GM21423 (cell line): ENCODE data around the gene MTMR3.
"Not testable (repeated sequence)": the region's sequence is repeated elsewhere in the genome, so short reads cannot be mapped to it uniquely, and the experiment has no call there.

ENCODE experiments used
- ATAC-seq: cut with Tn5 transposase; IDR thresholded peaks from one replicate; pipeline ENCODE4 v1.9.1; 2021; ENCODE audit warnings: mild to moderate bottlenecking, moderate library complexity; ENCODE audit not compliant: unreplicated experiment

The MTMR3 gene

GRCh38 chr22:29954203-29954855 is 71.4 kb downstream of the MTMR3 start:
- ATAC-seq, result no peak

- ATAC-seq, result no peak
Measured at GRCh38 chr22:29956680-29957079, 73.7 kb downstream of the MTMR3 start.

DNA sequence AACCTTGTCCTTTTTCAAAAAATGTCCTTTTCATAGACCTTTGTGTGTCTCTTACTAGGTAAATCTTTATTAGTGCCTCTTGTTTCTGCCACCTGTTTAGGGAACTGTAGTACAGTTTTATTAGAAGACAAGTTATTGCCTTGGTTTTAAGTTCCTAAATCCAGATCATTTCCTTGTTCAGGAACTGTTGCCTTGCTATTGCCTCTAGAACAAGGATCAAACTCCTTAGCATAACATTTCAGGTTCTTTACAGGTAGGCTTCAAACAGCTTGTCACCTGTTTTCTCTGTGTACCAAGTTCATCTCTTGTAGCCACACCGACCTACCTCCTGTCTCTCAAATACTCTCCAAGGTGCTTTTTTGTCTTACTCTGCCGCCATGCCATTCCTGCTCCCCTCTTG is 75.2 kb downstream of the MTMR3 start:
- no peak for ATAC-seq

DNA sequence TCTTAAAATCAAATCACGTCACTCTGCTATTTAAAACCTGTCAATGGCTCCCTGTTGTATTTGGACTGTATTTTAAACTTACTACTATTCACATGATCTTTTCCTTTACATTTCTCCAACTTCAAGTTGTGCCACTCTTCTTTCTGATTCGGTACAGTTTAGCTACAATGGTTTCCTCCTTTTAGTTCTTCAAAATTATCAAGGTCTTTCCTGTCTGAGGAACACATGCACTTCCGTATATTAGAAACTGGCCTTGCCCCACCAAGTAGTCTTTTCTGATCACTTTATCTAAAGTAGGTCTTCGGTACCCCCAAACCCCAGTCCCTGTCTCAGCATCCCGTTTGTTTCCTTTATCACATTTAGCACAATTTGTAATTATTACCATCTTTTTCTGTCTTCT is 81.8 kb downstream of the MTMR3 start:
- ATAC-seq, result no peak

- no peak for ATAC-seq
Measured at GRCh38 chr22:29967461-29967860, 84.5 kb downstream of the MTMR3 start.

- no peak for ATAC-seq
Measured at GRCh38 chr22:29971607-29972006, 88.6 kb downstream of the MTMR3 start.

DNA sequence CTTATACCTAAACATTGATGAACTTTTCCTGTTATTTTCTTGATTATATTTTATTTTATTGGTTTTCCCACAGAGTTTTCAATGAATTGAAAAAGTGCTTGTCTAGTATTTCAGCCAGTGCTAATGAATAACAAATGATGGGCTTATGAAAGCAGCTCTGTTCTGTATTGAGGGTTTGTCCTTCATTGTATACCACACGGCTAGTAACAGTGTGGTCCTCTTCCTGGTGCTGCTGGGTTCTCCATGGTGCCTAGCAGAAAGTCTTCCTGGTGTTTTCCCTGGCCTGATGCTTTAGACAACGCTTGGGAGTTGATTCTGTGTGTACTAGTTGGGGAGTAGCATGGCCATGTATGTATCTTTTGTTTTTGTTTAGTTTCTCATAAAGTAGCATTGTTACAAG is 89.1 kb downstream of the MTMR3 start:
- ATAC-seq, result no peak

DNA sequence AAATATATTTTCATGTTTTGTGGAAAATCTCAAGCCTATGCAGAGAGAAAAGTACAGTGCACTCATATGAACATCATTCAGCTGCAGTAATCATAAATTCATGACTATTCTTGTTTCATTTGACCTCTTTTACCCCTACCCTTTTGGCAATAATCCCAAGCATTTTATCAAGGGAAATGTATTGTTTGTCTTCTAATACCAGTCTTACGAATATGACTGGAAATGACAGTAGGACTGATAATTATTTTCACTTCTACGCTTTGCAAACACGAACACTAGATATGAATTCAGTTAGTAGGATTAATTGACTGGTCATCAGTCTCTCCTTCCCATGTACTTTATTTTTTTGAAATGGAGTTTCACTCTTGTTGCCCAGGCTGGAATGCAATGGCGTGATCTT is 90.3 kb downstream of the MTMR3 start:
- no peak for ATAC-seq

- not testable (repeated sequence) for ATAC-seq
Measured at GRCh38 chr22:29973680-29974079, 90.7 kb downstream of the MTMR3 start.

DNA sequence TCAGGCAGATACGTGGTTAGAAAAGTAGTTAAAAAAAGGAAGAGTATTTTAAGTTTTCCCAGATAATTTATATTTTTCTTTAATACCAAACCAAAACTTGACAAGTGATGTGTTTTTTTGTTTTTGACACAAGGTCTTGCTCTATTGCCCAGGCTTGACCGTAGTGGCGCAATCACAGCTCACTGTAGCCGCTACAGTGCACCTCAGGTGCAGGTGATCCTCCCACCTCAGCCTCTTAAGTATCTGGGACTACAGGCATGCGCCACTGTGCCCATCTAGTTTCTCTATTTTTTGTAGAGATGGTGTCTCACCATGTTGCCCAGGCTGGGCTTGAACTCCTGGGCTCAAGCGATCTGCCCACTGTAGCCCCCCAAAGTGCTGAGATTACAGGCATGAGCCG is 92.5 kb downstream of the MTMR3 start:
- ATAC-seq, result no peak

- ATAC-seq, result no peak
Measured at GRCh38 chr22:29977107-29977506, 94.1 kb downstream of the MTMR3 start.

DNA sequence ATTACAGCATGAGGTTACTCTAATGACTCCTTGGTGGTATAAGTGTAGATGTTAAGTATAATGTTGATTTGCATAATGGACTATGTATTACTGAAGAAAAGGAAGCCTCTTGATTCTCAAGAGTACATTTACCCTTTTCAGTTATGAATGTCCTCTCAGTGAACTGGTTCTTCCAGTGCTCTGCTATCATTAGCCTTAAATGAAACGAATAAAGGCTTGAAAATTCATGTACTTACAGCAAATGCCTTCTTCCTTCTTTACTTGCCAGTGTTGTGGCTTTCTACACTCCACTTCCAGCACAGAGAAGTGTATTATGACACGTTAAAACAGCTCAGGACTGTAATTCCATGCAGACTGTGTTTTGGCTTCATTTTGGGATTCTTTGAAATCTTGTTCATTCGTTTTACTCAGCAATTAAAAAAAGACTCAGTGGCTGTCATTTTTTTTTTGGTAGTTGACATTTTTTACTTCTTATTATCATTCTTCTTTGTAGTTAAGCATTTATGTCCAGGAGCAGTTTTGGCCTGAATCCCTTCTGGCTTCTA is 96.9 kb downstream of the MTMR3 start:
- peak; percentile 87 for ATAC-seq

- ATAC-seq, result no peak
Measured at GRCh38 chr22:29983296-29983917, 100.4 kb downstream of the MTMR3 start.

DNA sequence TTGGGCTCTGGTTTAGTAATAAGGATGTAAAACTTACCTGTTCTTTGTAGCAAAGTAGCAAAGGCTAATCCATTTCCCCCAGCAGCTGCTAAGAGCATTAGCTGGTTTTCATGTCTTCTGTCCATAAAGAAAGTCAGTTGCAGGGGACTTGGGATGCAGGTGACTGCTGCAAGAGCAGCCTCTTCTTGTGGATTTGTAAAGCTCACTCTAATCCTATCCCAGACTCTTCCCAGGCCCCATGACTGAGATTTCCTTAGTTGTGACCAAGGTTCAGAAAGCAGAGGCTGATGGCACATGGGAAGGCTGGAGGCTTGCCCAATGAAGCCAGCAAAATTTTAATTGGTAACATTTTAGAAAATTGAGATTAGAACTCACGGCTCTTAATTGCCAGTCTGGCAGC is 102.9 kb downstream of the MTMR3 start:
- ATAC-seq, result no peak

DNA sequence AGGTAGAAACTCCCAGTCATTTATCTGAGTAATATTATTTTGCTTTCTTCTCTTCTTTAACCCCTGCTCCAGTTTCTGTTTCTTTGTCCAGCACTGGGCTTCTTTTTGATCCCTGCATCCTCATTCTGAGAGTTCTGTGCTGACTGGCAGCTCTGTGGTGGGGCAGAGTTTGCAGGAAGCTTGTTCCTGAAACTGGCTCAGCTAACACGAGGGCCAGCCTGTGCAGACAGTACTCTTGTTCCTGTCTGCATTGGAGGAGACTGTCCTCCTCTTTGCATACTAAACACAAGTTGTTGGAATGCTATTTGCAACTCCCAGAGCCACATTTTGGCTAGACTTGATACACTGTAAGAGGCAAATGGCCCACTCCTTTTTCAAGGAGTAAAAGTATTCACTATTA is 104.2 kb downstream of the MTMR3 start:
- no peak for ATAC-seq

- ATAC-seq, result no peak
Measured at GRCh38 chr22:29988719-29989118, 105.7 kb downstream of the MTMR3 start.

DNA sequence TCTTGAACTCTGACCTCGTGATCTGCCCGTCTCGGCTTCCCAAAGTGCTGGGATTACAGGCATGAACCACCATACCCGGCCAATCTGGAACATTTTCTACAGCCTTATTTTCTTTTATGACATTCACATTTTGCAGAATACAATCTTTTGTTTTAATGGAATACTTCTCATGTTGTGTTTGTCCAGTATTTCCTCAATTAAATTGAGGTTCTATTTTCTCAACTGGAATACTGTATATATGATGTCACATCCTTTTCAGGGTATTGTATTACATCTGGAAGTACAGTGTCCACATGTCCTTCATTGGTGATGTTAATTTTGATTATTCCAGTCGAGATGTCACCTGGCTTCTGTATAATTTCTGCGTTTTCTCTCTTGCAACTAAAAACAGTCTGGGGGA is 106.5 kb downstream of the MTMR3 start:
- ATAC-seq, result no peak

GRCh38 chr22:29992341-29993275 is 109.6 kb downstream of the MTMR3 start:
- ATAC-seq, result no peak

DNA sequence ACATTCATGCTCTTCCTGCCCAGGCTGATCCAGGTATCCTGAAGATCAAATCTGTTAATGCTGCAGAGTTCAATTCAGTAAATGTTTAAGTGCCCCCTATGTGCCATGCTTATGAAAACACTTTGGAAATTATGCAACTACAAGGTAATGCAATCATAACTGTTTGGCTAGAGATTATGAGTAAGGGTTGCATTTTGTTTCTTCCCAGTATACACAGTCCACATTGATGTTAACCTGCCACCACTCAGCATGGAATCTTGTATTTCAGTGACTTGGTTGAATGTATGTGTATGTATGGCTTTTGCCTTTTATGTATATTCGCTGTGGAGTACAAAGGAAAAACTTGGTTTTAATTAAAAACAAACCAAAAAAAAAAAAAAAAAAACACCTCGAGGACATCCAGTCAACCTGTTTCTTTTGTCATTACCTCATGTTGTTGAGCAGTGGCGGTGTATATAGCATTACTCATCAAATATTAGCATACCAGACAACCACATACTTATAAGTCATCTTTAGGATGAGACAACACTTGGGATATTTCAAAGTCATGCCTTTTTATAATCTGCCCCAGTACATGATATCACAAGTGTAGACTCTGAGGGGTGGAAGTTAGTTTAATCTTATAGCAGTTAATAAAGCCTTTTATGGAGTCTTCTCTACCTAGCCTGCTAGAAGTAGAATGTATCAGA is 111.2 kb downstream of the MTMR3 start:
- no peak for ATAC-seq

GRCh38 chr22:29994943-29995342 is 112.0 kb downstream of the MTMR3 start:
- ATAC-seq, result no peak

- no peak for ATAC-seq
Measured at GRCh38 chr22:29997107-29997506, 114.1 kb downstream of the MTMR3 start.
